DMS53 treated with DMSO at 0.1 percent for 48 hours (cell line): ENCODE measurements around the gene GPR17.

ENCODE experiments used
- DNase-seq: peaks from one replicate; lab custom pipeline; 2025; ENCODE audit not compliant: unreplicated experiment; lab: John Stamatoyannopoulos, UW

GPR17 gene

DNA sequence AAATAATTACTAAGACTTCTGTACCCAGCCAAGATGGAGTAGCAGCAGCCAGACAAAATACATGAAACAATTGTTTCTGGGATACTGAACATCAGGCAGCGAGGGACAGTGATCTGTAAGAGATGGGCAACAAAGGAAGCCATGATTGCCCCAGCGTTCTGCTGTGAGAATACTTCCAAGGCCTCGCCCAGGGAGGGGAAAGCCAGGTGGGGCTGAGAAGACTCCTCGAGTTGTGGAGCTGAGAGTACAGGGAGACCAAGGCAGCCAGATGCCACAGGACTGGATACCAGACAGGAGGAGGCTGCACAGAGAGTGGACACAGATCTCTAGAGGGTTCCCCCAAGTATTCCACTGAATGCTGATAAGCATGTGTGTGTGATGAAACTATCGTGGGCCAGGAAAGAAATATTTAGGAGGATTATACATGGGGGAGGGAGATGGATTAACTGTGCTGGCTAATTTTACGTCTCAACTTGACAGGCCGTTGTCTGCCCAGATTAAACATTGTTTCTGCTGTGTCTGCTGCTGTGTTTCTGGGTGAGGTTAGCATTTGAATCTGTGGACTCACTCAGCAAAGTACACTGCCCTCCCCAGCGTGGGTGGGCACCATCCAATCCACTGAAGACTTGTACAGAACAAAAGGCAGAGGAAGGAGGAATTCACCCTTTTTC is 39.6 kb downstream of the GPR17 start:
- no peak for DNase-seq

DNA sequence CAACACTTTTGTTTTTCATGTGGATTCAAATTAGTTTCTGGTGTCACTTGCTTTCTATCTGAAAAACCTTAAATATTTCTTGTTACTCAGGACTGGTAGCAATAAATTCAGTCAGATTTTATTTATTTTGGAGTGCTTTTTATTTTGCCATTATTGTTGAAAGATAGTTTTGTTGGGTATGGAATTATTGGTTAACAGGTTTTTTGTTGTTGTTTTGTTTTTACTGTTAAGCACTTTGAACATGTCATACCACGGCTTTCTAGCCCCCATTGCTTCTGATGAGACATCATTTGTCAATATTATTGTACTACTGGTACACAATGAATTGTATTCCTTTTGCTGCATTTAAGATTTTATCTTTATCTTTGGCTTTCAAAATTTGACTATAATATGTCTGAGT is 42.5 kb downstream of the GPR17 start:
- no peak for DNase-seq

DNA sequence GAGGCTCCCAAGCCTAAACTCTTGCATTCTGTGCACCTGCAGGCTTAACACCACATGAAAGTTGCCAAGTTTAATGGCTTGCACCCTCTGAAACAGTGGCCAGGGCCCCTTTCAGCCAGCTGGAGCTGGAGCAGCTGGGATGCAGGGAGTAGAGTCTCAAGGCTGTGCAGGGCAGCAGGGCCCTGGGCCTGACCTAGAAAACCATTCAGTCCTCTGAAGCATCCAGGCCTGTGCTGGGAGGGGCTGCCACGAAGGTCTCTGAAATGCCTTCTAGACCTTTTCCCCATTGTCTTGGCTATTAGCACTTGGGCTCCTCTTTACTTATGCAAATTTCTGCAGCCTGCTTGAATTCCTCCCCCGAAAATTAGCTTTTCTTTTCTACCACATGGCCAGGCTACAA is 44.7 kb downstream of the GPR17 start:
- DNase-seq: no peak

DNA sequence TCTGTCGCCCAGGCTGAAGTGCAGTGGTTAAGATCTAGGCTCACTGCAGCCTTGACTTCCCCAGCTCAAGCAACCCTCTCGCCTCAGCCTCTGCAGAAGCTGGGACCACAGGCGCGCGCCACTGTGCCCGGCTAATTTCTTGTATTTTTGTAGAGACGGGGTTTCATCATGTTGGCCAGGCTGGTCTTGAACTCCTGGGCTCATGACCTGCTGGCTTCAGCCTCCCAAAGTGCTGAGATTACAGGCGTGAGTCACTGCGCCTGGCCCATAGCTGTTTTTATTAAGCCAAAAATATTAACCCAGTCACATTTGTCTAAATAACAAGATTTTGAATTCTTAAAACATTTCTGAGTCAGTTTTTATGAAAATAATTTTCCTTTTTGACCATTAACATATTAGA is 49.0 kb downstream of the GPR17 start:
- DNase-seq: no peak

- DNase-seq: peak; percentile 60
Measured at GRCh38 chr2:127695491-127696472, 49.8 kb downstream of the GPR17 start.

- no peak for DNase-seq
Measured at GRCh38 chr2:127697482-127698180, 51.7 kb downstream of the GPR17 start.

GRCh38 chr2:127698553-127699355 is 52.8 kb downstream of the GPR17 start:
- no peak for DNase-seq

- peak; percentile 85 for DNase-seq
Measured at GRCh38 chr2:127700527-127701192, 54.7 kb downstream of the GPR17 start.

GRCh38 chr2:127701193-127701650 is 55.3 kb downstream of the GPR17 start, which contains the start of gene SFT2D3:
Gene SFT2D3 (plus strand): TSS chr2:127701497. CDS start chr2:127701529, 32 bp downstream.
- DNase-seq: peak; percentile 91

DNA sequence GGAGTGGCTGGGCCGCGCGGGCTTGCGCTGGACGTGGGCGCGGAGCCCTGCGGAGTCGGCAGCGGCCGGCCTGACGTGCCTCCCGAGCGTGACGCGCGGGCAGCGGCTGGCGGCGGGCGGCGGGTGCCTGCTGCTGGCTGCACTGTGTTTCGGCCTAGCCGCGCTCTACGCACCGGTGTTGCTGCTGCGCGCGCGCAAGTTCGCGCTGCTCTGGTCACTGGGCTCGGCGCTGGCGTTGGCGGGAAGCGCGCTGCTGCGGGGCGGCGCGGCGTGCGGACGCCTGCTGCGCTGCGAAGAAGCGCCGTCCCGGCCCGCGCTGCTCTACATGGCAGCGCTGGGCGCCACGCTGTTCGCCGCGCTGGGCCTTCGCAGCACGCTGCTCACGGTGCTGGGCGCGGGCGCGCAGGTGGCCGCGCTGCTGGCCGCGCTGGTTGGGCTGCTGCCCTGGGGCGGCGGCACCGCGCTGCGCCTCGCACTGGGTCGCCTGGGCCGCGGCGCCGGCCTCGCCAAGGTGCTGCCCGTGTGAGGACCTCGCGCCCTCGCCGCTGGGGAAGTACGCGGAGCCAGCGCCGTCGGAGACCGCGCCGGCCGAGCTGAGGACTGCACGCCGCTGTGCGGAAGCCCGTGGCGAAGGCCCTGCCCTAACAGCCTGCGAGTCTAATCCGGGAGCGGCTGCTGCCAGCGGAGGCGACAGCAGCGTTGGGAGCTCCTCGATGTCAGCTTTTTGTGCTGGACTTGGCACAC is 55.9 kb downstream of the GPR17 start:
- peak; percentile 65 for DNase-seq
